Activated CD4-positive, alpha-beta memory T cell treated with anti-CD3 and anti-CD28 coated beads, Interleukin-2, amount 10 ng/mL, durations not matched to agents 7 days and 5 days (primary cell): ENCODE measurements around the gene ZNF385B. TPM values are rescaled to one million over a fixed set of nuclear protein-coding genes. Genes with fewer than 3 reads are reported as not detected.

Experiments used
- CTCF ChIA-PET: fragments of 350-600 bp; sonication (Branson Sonifier 250); formaldehyde crosslinking; loops from one replicate; lab custom pipeline; 2021; ENCODE audit warnings: antibody characterized with exemption, inconsistent platforms; lab: Charles Lee
- POLR2A ChIA-PET: fragments of 350-600 bp; sonication (Branson Sonifier 250); formaldehyde crosslinking; loops from one replicate; lab custom pipeline; 2021; ENCODE audit warnings: antibody characterized with exemption; lab: Charles Lee
- DNase-seq: peaks from one replicate; pipeline ENCODE4 v3.0.0-alpha.2; 2020
- H3K27ac Mint-ChIP-seq: one replicate; pipeline ENCODE4 v1.8.0; 2021; ENCODE audit warnings: mild to moderate bottlenecking, mixed read lengths
- H3K27me3 Mint-ChIP-seq: one replicate; pipeline ENCODE4 v1.8.0; 2021; ENCODE audit warnings: mixed read lengths
- H3K36me3 Mint-ChIP-seq: one replicate; pipeline ENCODE4 v1.8.0; 2021; ENCODE audit warnings: low read depth, mixed read lengths
- H3K4me1 Mint-ChIP-seq: one replicate; pipeline ENCODE4 v1.8.0; 2021; ENCODE audit warnings: mixed read lengths
- H3K4me3 Mint-ChIP-seq: one replicate; pipeline ENCODE4 v1.8.0; 2021; ENCODE audit warnings: mild to moderate bottlenecking, mixed read lengths
- H3K9me3 Mint-ChIP-seq: one replicate; pipeline ENCODE4 v1.8.0; 2021; ENCODE audit warnings: mixed read lengths
- total RNA-seq, 2 experiments: library from RNA; stranded (reverse); gene quantifications; one replicate each; pipeline ENCODE4 v1.2.3, GENCODE V29; 2021

The ZNF385B gene
- total RNA-seq, 2 experiments from 2014 or later: not detected

GRCh38 chr2:179745635-179746256 lies 115.7 kb downstream of the ZNF385B start:
- Mint-ChIP-seq H3K36me3 (no peaks in the 10 kb centered on the region), H3K27ac (no peak overlapping the region), H3K9me3 (no peaks in the 10 kb centered on the region), H3K27me3 (peaks cover under 1% of the 10 kb centered on the region), H3K4me1 (no peaks in the 10 kb centered on the region), H3K4me3 (no peak overlapping the region)
- CTCF ChIA-PET: no interaction called here
- POLR2A ChIA-PET: no interaction called here
- DNase-seq: no peak

- Mint-ChIP-seq H3K27ac (no peak overlapping the region), H3K4me1 (no peaks in the 10 kb centered on the region), H3K9me3 (no peaks in the 10 kb centered on the region), H3K36me3 (no peaks in the 10 kb centered on the region), H3K4me3 (no peak overlapping the region), H3K27me3 (peaks cover 4% of the 10 kb centered on the region)
- ChIA-PET CTCF (no interaction called here), POLR2A (no interaction called here)
- DNase-seq: no peak
Observed at GRCh38 chr2:179744401-179744800, 117.0 kb downstream of the ZNF385B start.

- Mint-ChIP-seq H3K4me3 (no peak overlapping the region), H3K27me3 (peaks cover 4% of the 10 kb centered on the region), H3K4me1 (no peaks in the 10 kb centered on the region), H3K9me3 (no peaks in the 10 kb centered on the region), H3K36me3 (no peaks in the 10 kb centered on the region), H3K27ac (no peak overlapping the region)
- no peak for DNase-seq
- ChIA-PET POLR2A (no interaction called here), CTCF (no interaction called here)
Observed at GRCh38 chr2:179741317-179741716, 120.1 kb downstream of the ZNF385B start.

GRCh38 chr2:179729966-179730365 lies 131.4 kb downstream of the ZNF385B start:
- CTCF ChIA-PET: no interaction called here
- H3K4me1 Mint-ChIP-seq: no peaks in the 10 kb centered on the region

GRCh38 chr2:179726461-179727180 lies 134.8 kb downstream of the ZNF385B start:
- CTCF ChIA-PET: no interaction called here
- POLR2A ChIA-PET: no interaction called here
- no peaks in the 10 kb centered on the region for H3K27me3 Mint-ChIP-seq
- no peak overlapping the region for H3K4me3 Mint-ChIP-seq
- H3K27ac Mint-ChIP-seq: no peak overlapping the region
- no peaks in the 10 kb centered on the region for H3K4me1 Mint-ChIP-seq
- no peak for DNase-seq
- no peaks in the 10 kb centered on the region for H3K9me3 Mint-ChIP-seq
- no peaks in the 10 kb centered on the region for H3K36me3 Mint-ChIP-seq

More at GRCh38 chr2:179729966-179730365, 131.4 kb downstream of the ZNF385B start:
- H3K27me3 Mint-ChIP-seq: no peaks in the 10 kb centered on the region
- H3K9me3 Mint-ChIP-seq: no peaks in the 10 kb centered on the region
- H3K36me3 Mint-ChIP-seq: no peaks in the 10 kb centered on the region
- H3K27ac Mint-ChIP-seq: no peak overlapping the region
- DNase-seq: no peak
- POLR2A ChIA-PET: no interaction called here
- H3K4me3 Mint-ChIP-seq: no peak overlapping the region

GRCh38 chr2:179724403-179724802 lies 137.0 kb downstream of the ZNF385B start:
- Mint-ChIP-seq H3K27me3 (no peaks in the 10 kb centered on the region), H3K4me1 (no peaks in the 10 kb centered on the region), H3K4me3 (no peak overlapping the region), H3K9me3 (no peaks in the 10 kb centered on the region), H3K36me3 (no peaks in the 10 kb centered on the region), H3K27ac (no peak overlapping the region)
- ChIA-PET CTCF (no interaction called here), POLR2A (no interaction called here)
- no peak for DNase-seq

- DNase-seq: no peak
- no peak overlapping the region for H3K27ac Mint-ChIP-seq
- H3K4me3 Mint-ChIP-seq: no peak overlapping the region
- no peaks in the 10 kb centered on the region for H3K27me3 Mint-ChIP-seq
- no peaks in the 10 kb centered on the region for H3K36me3 Mint-ChIP-seq
- H3K4me1 Mint-ChIP-seq: no peaks in the 10 kb centered on the region
- ChIA-PET POLR2A (no interaction called here), CTCF (interaction anchor here (1.2 kb wide), 1 partner anchor 19 kb away, joined by 3 read pairs; no protein-coding TSS in a partner anchor)
- no peaks in the 10 kb centered on the region for H3K9me3 Mint-ChIP-seq
Observed at GRCh38 chr2:179720173-179720772, 141.1 kb downstream of the ZNF385B start.

- ChIA-PET CTCF (no interaction called here), POLR2A (no interaction called here)
- Mint-ChIP-seq H3K4me3 (no peak overlapping the region), H3K27me3 (no peaks in the 10 kb centered on the region), H3K36me3 (no peaks in the 10 kb centered on the region), H3K4me1 (no peaks in the 10 kb centered on the region), H3K9me3 (no peaks in the 10 kb centered on the region), H3K27ac (no peak overlapping the region)
- DNase-seq: no peak
Observed at GRCh38 chr2:179715871-179716270, 145.5 kb downstream of the ZNF385B start.

GRCh38 chr2:179715196-179715595 lies 146.2 kb downstream of the ZNF385B start:
- CTCF ChIA-PET: no interaction called here
- no peak overlapping the region for H3K4me3 Mint-ChIP-seq

GRCh38 chr2:179712825-179713224 lies 148.6 kb downstream of the ZNF385B start:
- POLR2A ChIA-PET: no interaction called here
- no peak overlapping the region for H3K27ac Mint-ChIP-seq
- H3K9me3 Mint-ChIP-seq: no peaks in the 10 kb centered on the region
- no peaks in the 10 kb centered on the region for H3K27me3 Mint-ChIP-seq
- H3K36me3 Mint-ChIP-seq: no peaks in the 10 kb centered on the region
- no peak for DNase-seq
- H3K4me3 Mint-ChIP-seq: no peak overlapping the region
- CTCF ChIA-PET: no interaction called here
- H3K4me1 Mint-ChIP-seq: no peaks in the 10 kb centered on the region

More at GRCh38 chr2:179715196-179715595, 146.2 kb downstream of the ZNF385B start:
- POLR2A ChIA-PET: no interaction called here
- Mint-ChIP-seq H3K27ac (no peak overlapping the region), H3K27me3 (no peaks in the 10 kb centered on the region), H3K4me1 (no peaks in the 10 kb centered on the region), H3K9me3 (no peaks in the 10 kb centered on the region), H3K36me3 (no peaks in the 10 kb centered on the region)
- DNase-seq: no peak

- no peaks in the 10 kb centered on the region for H3K27me3 Mint-ChIP-seq
- H3K4me3 Mint-ChIP-seq: no peak overlapping the region
- DNase-seq: no peak
- H3K36me3 Mint-ChIP-seq: no peaks in the 10 kb centered on the region
- H3K4me1 Mint-ChIP-seq: no peaks in the 10 kb centered on the region
- H3K27ac Mint-ChIP-seq: no peak overlapping the region
- H3K9me3 Mint-ChIP-seq: no peaks in the 10 kb centered on the region
- POLR2A ChIA-PET: no interaction called here
- CTCF ChIA-PET: no interaction called here
Observed at GRCh38 chr2:179711375-179711774, 150.0 kb downstream of the ZNF385B start.

- Mint-ChIP-seq H3K36me3 (no peaks in the 10 kb centered on the region), H3K9me3 (no peaks in the 10 kb centered on the region), H3K4me1 (no peaks in the 10 kb centered on the region), H3K27me3 (no peaks in the 10 kb centered on the region), H3K27ac (no peak overlapping the region), H3K4me3 (no peak overlapping the region)
- no peak for DNase-seq
- CTCF ChIA-PET: no interaction called here
- POLR2A ChIA-PET: no interaction called here
Observed at GRCh38 chr2:179703702-179704101, 157.7 kb downstream of the ZNF385B start.

- H3K4me3 Mint-ChIP-seq: no peak overlapping the region
- ChIA-PET POLR2A (no interaction called here), CTCF (no interaction called here)
- H3K27me3 Mint-ChIP-seq: no peaks in the 10 kb centered on the region
- H3K36me3 Mint-ChIP-seq: no peaks in the 10 kb centered on the region
- no peaks in the 10 kb centered on the region for H3K4me1 Mint-ChIP-seq
- DNase-seq: no peak
- H3K9me3 Mint-ChIP-seq: no peaks in the 10 kb centered on the region
- H3K27ac Mint-ChIP-seq: no peak overlapping the region
Observed at GRCh38 chr2:179702912-179703311, 158.5 kb downstream of the ZNF385B start.
